K562 (cell line): ENCODE data around the gene KANK2. TPM values are rescaled to one million over a fixed set of nuclear protein-coding genes. Genes with fewer than 3 reads are reported as not detected.

Experiments
- ATAC-seq: fragments of 200-7000 bp; cut with Tn5 transposase; 3 replicates; pipeline ENCODE4 v1.9.1; 2020; ENCODE audit warnings: moderate library complexity
- BruUV-seq: library from RNA; stranded (reverse); fragments of 400-500 nt; replicated peaks from 2 replicates; lab custom pipeline; 2021; lab: Mats Ljungman, UMichigan
- CTCF ChIA-PET: fragments of 300-600 bp; formaldehyde crosslinking; extraction: SDS; loops from one replicate; lab custom pipeline; 2021; ENCODE audit warnings: low intra/inter-chr PET ratio; lab: Yijun Ruan, JAX
- POLR2A ChIA-PET: fragments of 300-600, 350-650 bp; sonication (Branson Sonifier 250); formaldehyde crosslinking; extraction: SDS; loops from one replicate; lab custom pipeline; 2021; ENCODE audit warnings: antibody characterized with exemption, inconsistent platforms; lab: Yijun Ruan, JAX
- DNase-seq, 4 experiments: peaks; one replicate each; pipeline versions ENCODE4 v3.0.0 to v3.0.0-alpha.2; 2011 to 2018; ENCODE audit warnings: low spot score in 3 of 4, mixed read lengths in 3 of 4; ENCODE audit errors: extremely low read depth in 1 of 4
- FAIRE-seq: peaks from 2 replicates; lab custom pipeline; 2011; peaks lifted over from hg19 to GRCh38; lab: Jason Lieb, UNC
- H2AFZ ChIP-seq: 2 replicates; pipeline ENCODE4 v1.6.0; 2011; ENCODE audit warnings: low read depth, low read length, control low read depth, inconsistent platforms
- H3K27ac ChIP-seq: fragments of 200-600 bp; 3 replicates; pipeline ENCODE4 v1.8.0; 2011; ENCODE audit warnings: low read depth, mild to moderate bottlenecking, control low read depth, inconsistent platforms, low read length, moderate library complexity, mixed read lengths; ENCODE audit errors: extremely low read depth
- H3K27me3 ChIP-seq, 2 experiments: fragments of 300-600 bp in 1 of 2; 2 replicates in 1 of 2; 3 replicates in 1 of 2; pipeline versions ENCODE4 v1.6.0 to v1.8.0; 2011; ENCODE audit warnings: inconsistent platforms in 2 of 2, low read length in 2 of 2, mild to moderate bottlenecking in 1 of 2, mixed read lengths in 1 of 2, moderate library complexity in 1 of 2; ENCODE audit not compliant: control insufficient read depth in 2 of 2, insufficient read depth in 2 of 2
- H3K36me3 ChIP-seq: fragments of 300-600 bp; 3 replicates; pipeline ENCODE4 v1.8.0; 2011; ENCODE audit warnings: mild to moderate bottlenecking, low read length, inconsistent platforms; ENCODE audit not compliant: control insufficient read depth, insufficient read depth
- H3K4me1 ChIP-seq, 2 experiments: fragments of 200-600 bp in 1 of 2; replicated peaks in 1 of 2; 2 replicates in 1 of 2; 3 replicates in 1 of 2; pipeline versions ENCODE4 v1.5.1 to v1.8.0; 2011; ENCODE audit warnings: inconsistent platforms in 2 of 2, low read length in 2 of 2, mild to moderate bottlenecking in 1 of 2, mixed read lengths in 1 of 2, moderate library complexity in 1 of 2; ENCODE audit not compliant: control insufficient read depth in 2 of 2, insufficient read depth in 2 of 2
- H3K4me2 ChIP-seq: 2 replicates; pipeline ENCODE4 v1.6.1; 2011; ENCODE audit warnings: low read length, control low read depth, inconsistent platforms, mixed read lengths; ENCODE audit not compliant: insufficient read depth
- H3K4me3 ChIP-seq: fragments of 200-600 bp; sonication (generic), shearing (Covaris generic); 2 replicates; pipeline ENCODE4 v1.5.1; 2016; ENCODE audit warnings: control low read depth, inconsistent platforms
- H3K79me2 ChIP-seq: fragments of 200-600 bp; 3 replicates; pipeline ENCODE4 v1.8.0; 2011; ENCODE audit warnings: low read length, inconsistent platforms; ENCODE audit not compliant: control insufficient read depth, insufficient read depth
- H3K9ac ChIP-seq, 2 experiments: 2 replicates each; pipeline versions ENCODE4 v1.6.0 to v1.6.1; 2011; ENCODE audit warnings: low read depth in 2 of 2, low read length in 2 of 2, control low read depth in 1 of 2, inconsistent platforms in 1 of 2, mild to moderate bottlenecking in 1 of 2, mixed read lengths in 1 of 2; ENCODE audit not compliant: insufficient read depth in 1 of 2
- H3K9me1 ChIP-seq: one replicate; pipeline ENCODE4 v1.6.0; 2011; ENCODE audit warnings: inconsistent platforms, mild to moderate bottlenecking, low read length, moderate library complexity; ENCODE audit not compliant: control insufficient read depth, insufficient read depth
- H3K9me3 ChIP-seq: replicated peaks from 2 replicates; pipeline ENCODE4 v1.5.1; 2011; ENCODE audit warnings: low read depth, low read length, inconsistent platforms; ENCODE audit not compliant: control insufficient read depth, insufficient read depth
- H4K20me1 ChIP-seq: replicated peaks from 2 replicates; pipeline ENCODE4 v1.6.1; 2011; ENCODE audit warnings: low read length, inconsistent platforms, mixed read lengths; ENCODE audit not compliant: control insufficient read depth, insufficient read depth
- CHD7 ChIP-seq: fragments of 200-600 bp; sonication (generic); IDR thresholded peaks from one replicate; pipeline ENCODE4 v1.6.1; 2012; ENCODE audit warnings: mild to moderate bottlenecking, low read depth, low read length, inconsistent platforms
- NFIC ChIP-seq: fragments of 450-650 bp; IDR thresholded peaks from 2 replicates; pipeline ENCODE4 v1.6.1; 2017; ENCODE audit warnings: mild to moderate bottlenecking, inconsistent platforms
- POLR2A ChIP-seq: fragments of 450-650 bp; conservative IDR thresholded peaks from 2 replicates; pipeline ENCODE4 v1.6.1; 2016
- POLR2AphosphoS5 ChIP-seq: IDR thresholded peaks from 2 replicates; pipeline ENCODE4 v1.6.1; 2011; ENCODE audit warnings: mild to moderate bottlenecking, low read depth, low read length, moderate library complexity; ENCODE audit not compliant: control insufficient read depth, insufficient read depth
- POLR2G ChIP-seq: fragments of 200-400 bp; formaldehyde crosslinking; IDR thresholded peaks from 2 replicates; pipeline ENCODE4 v1.6.1; 2017; ENCODE audit warnings: low read depth, mild to moderate bottlenecking, antibody characterized with exemption, low read length, moderate library complexity
- PPARD ChIP-seq: fragments of 250-450 bp; sonication (Bioruptor Pico); IDR thresholded peaks from 2 replicates; pipeline ENCODE4 v1.8.0; 2022; ENCODE audit warnings: inconsistent platforms, mild to moderate bottlenecking, moderate library complexity
- RBFOX2 ChIP-seq: fragments of 200-400 bp; formaldehyde crosslinking; IDR thresholded peaks from 2 replicates; pipeline ENCODE4 v1.6.1; 2017; ENCODE audit warnings: low read depth, mild to moderate bottlenecking, low read length, moderate library complexity
- RBM22 ChIP-seq: fragments of 200-400 bp; formaldehyde crosslinking; IDR thresholded peaks from 2 replicates; pipeline ENCODE4 v1.6.1; 2018; ENCODE audit warnings: low read length, low read depth; ENCODE audit not compliant: poor library complexity, severe bottlenecking
- SUPT5H ChIP-seq: fragments of 450-650 bp; IDR thresholded peaks from 2 replicates; pipeline ENCODE4 v1.6.1; 2016
- ZNF3 ChIP-seq: fragments of 250-450 bp; sonication (Bioruptor Pico); IDR thresholded peaks from 2 replicates; pipeline ENCODE4 v1.5.0; 2021; ENCODE audit warnings: mild to moderate bottlenecking, moderate library complexity
- WGBS: fragments of 100-300 bp; shearing (Covaris generic); methylation state at CpG from one replicate; pipeline ENCODE4 v1.1.6; 2016; ENCODE audit warnings: low coverage, mixed read lengths; ENCODE audit not compliant: insufficient coverage; ENCODE audit errors: missing lambda C conversion rate; 5-methylcytosine and 5-hydroxymethylcytosine counted together
- in situ Hi-C: fragments of 300-500 bp; cut with MboI; formaldehyde crosslinking; loops from 4 replicates; pipeline ENCODE4 v1.15.0; 2018; ENCODE audit warnings: inconsistent platforms, mixed read lengths
- intact Hi-C: fragments of 100-400 bp; cut with micrococcal nuclease; formaldehyde crosslinking; loops from 2 replicates; pipeline ENCODE4 v1.14.2; 2022
- polyA plus RNA-seq, 8 experiments: library from polyadenylated mRNA; depleted of rRNA in 4 of 8; stranded (reverse) in 5 of 8; unstranded in 3 of 8; fragments of >200 nt; fragmentation: Nextera tagmentation in 2 of 8; fragmentation: Illumina TruSeq in 1 of 8; extraction: Ambion mirVana in 2 of 8; extraction: Trizol in 1 of 8; gene quantifications; 2 replicates each; pipeline versions ENCODE4 v1.2.1 to v1.2.3, GENCODE V29; 2011 to 2014; ENCODE audit warnings: inconsistent platforms in 1 of 8, missing spikeins in 1 of 8
- total RNA-seq, 7 experiments: library from RNA; depleted of rRNA in 6 of 7; stranded (reverse); fragments of >200 nt in 6 of 7; fragmentation: Illumina TruSeq in 2 of 7; extraction: Trizol in 2 of 7; gene quantifications; 2 replicates each; pipeline versions ENCODE4 v1.2.1 to v1.2.3, GENCODE V29; 2011 to 2021; ENCODE audit warnings: low replicate concordance in 1 of 7

KANK2 gene
- total and polyA plus RNA-seq, 9 of the 15 experiments (the other 6 are each of a cell fraction or from before 2014, with no cell fraction given), result 4.4 to 47.8 (median 21.3) TPM

- intact Hi-C loops (loop anchor here (5.0 kb wide), 1 partner anchor 91 kb away; no protein-coding TSS in a partner anchor), in situ Hi-C loops (no loop called here)
- no peak for FAIRE-seq
- Histone ChIP-seq H3K79me2 (peaks cover 15% of the 10 kb centered on the region), H3K36me3 (peaks cover 99% of the 10 kb centered on the region), H3K4me1 (peaks cover 0 to 4% of the 10 kb centered on the region in 2 experiments; a peak in 2 of 5 replicates), H3K4me3 (no peak overlapping the region), H3K4me2 (no peak overlapping the region), H3K27me3 (no peaks in the 10 kb centered on the region), H2AFZ (no peak overlapping the region)
- 92% methylated on average over 14 of the region's 15 CpGs for WGBS
- ATAC-seq, result no peak
- CTCF ChIA-PET, result interaction anchor here (0.9 kb wide), 1 partner anchor 92 kb away, joined by 4 read pairs; no protein-coding TSS in a partner anchor
- TF ChIP-seq POLR2AphosphoS5 (peak; percentile 52; the same call in 1 of the 2 replicates), POLR2A (peak; percentile 46), RBM22 (peak; percentile 82), NFIC (no peak), POLR2G (peak; percentile 69), RBFOX2 (peak; percentile 39; the same call in 1 of the 2 replicates), PPARD (no peak), CHD7 (peak; percentile 7), ZNF3 (no peak), SUPT5H (peak; percentile 24; the same call in 1 of the 2 replicates)
- TF ChIP-seq, all 486 proteins: peak for 7
- POLR2A ChIA-PET, result interaction anchor here (1.1 kb wide), 1 partner anchor 10 kb away, joined by 3 read pairs; no protein-coding TSS in a partner anchor
- peaks cover 24% of the 10 kb centered on the region for H4K20me1 ChIP-seq
- DNase-seq, result no peak
- no peak overlapping the region for H3K27ac ChIP-seq
- no peaks in the 10 kb centered on the region for H3K9me3 ChIP-seq
- H3K9ac ChIP-seq, result no peak overlapping the region
- BruUV-seq, result no TSS peak
- peaks cover 3% of the 10 kb centered on the region for H3K9me1 ChIP-seq
Measured at GRCh38 chr19:11127905-11128304, 69.4 kb downstream of the KANK2 start.
